ENCODE results near the gene DLGAP1.

- TF ChIP-seq CTCF (IDR thresholded peaks at IDR 0.05) (no peak), FOXK1 (CRISPR knock-in tag; IDR thresholded peaks at IDR 0.05) (no peak), TEAD1 (CRISPR knock-in tag; IDR thresholded peaks at IDR 0.05) (no peak), NFATC4 (CRISPR knock-in tag; IDR thresholded peaks at IDR 0.05) (no peak), ATF2 (CRISPR knock-in tag; IDR thresholded peaks at IDR 0.05; ENCODE audit: borderline replicate concordance, low read depth) (no peak), ZNF317 (CRISPR knock-in tag; IDR thresholded peaks at IDR 0.05; ENCODE audit: borderline replicate concordance, low read depth) (no peak), SP1 (CRISPR knock-in tag; conservative IDR thresholded peaks at IDR 0.05) (no peak)
These were observed 632.0 kb downstream of the DLGAP1 start for GRCh38 chr18:3823073-3823472.

Data from WTC11 (cell line).